Lung (tissue), 13 donors: ENCODE measurements around the gene TET1. TPM values are rescaled to one million over a fixed set of nuclear protein-coding genes. Genes with fewer than 3 reads are reported as not detected.
"Not testable (repeated sequence)": the region's sequence is repeated elsewhere in the genome, so short reads cannot be mapped to it uniquely, and the experiment has no call there.

ENCODE experiments used
- ATAC-seq: fragments of 200-7000 bp; cut with Tn5 transposase; one replicate; pipeline ENCODE4 v1.9.1; 2020; ENCODE audit warnings: moderate number of reproducible peaks; ENCODE audit not compliant: insufficient read depth, low FRiP score
- DNase-seq, 3 donors: peaks; one replicate each; pipeline ENCODE4 v3.0.0-alpha.2; 2013 to 2017
- H3K27ac ChIP-seq, 2 donors: one replicate each; pipeline ENCODE4 v1.5.1; 2013; ENCODE audit warnings: mild to moderate bottlenecking in 2 of 2, moderate library complexity in 2 of 2, control low read depth in 1 of 2, inconsistent platforms in 1 of 2, low read depth in 1 of 2, low read length in 1 of 2
- H3K27me3 ChIP-seq, 3 donors: one replicate each; pipeline ENCODE4 v1.5.1; 2013; ENCODE audit warnings: low read length in 2 of 3; ENCODE audit not compliant: control insufficient read depth in 3 of 3, insufficient read depth in 3 of 3
- H3K36me3 ChIP-seq, 4 donors: one replicate each; pipeline ENCODE4 v1.5.1; 2013; ENCODE audit warnings: low read length in 4 of 4, mild to moderate bottlenecking in 1 of 4, moderate library complexity in 1 of 4; ENCODE audit not compliant: control insufficient read depth in 4 of 4, insufficient read depth in 4 of 4
- H3K4me1 ChIP-seq, 5 donors: one replicate each; pipeline ENCODE4 v1.5.1; 2013; ENCODE audit warnings: low read length in 5 of 5, mild to moderate bottlenecking in 2 of 5, moderate library complexity in 1 of 5; ENCODE audit not compliant: control insufficient read depth in 5 of 5, insufficient read depth in 5 of 5
- H3K4me3 ChIP-seq: one replicate; pipeline ENCODE4 v1.5.1; 2013; ENCODE audit warnings: mild to moderate bottlenecking, control low read depth, moderate library complexity
- H3K9ac ChIP-seq, 2 donors: one replicate each; pipeline ENCODE4 v1.5.1; 2013; ENCODE audit warnings: low read length in 2 of 2, control low read depth in 1 of 2; ENCODE audit not compliant: insufficient read depth in 1 of 2
- H3K9me3 ChIP-seq, 4 donors: one replicate each; pipeline ENCODE4 v1.5.1; 2013; ENCODE audit warnings: low read length in 3 of 4, mild to moderate bottlenecking in 1 of 4, moderate library complexity in 1 of 4; ENCODE audit not compliant: control insufficient read depth in 4 of 4, insufficient read depth in 3 of 4
- WGBS, 2 donors: extraction: QIAGEN DNeasy Blood & Tissue Kit; methylation state at CpG; one replicate each; pipeline ENCODE4 v1.1.7; 2013; 5-methylcytosine and 5-hydroxymethylcytosine counted together
- polyA plus RNA-seq, 2 donors: library from polyadenylated mRNA; stranded (reverse); fragments of 200-250 nt; gene quantifications; one replicate each; pipeline ENCODE4 v1.2.1, GENCODE V29; 2013
- small RNA-seq: library from RNA; depleted of rRNA; stranded (forward); fragments of <200 nt; gene quantifications from one replicate; pipeline ENCODE3, GENCODE V24; 2014; ENCODE audit warnings: low replicate concordance
- total RNA-seq, 2 donors: library from RNA; depleted of rRNA in 1 of 2; stranded (reverse); fragments of >200 nt in 1 of 2; gene quantifications; one replicate each; pipeline ENCODE4 v1.2.1, GENCODE V29; 2014 to 2021
- TF ChIP-seq, protein P1 (sequence below): IDR thresholded peaks from 2 replicates; pipeline ENCODE4 v1.5.1; 2012; ENCODE audit warnings: mild to moderate bottlenecking; ENCODE audit errors: control extremely low read depth, extremely low read depth
- donor health status: control.
- donor health status: control.
- donor health status: Bipolar disorder and iron deficiency.
- donor health status: healthy.
- donor health status: DM: yes; HTN: yes; CAD: no.

The TET1 gene
- total and polyA plus RNA-seq, 4 donors = 0.06 to 23.5 (median 0.73) TPM

DNA sequence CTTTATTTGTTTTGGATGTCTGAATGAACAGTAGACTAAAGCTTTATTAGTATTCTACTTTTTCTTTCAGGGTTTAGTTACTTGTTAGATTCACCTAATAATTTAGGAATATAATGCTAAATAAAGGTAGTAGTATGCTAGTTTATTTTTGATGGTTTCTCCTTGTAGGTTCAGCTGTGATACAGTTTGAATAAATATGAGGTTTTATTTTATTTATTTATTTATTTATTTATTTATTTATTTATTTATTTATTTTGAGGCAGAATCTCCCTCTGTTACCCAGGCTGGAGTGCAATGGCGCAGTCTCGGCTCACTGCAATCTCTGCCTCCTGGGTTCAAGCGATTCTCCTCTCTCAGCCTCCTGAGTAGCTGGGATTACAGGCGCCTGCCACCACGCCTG lies 180.5 kb downstream of the TET1 start:
- H3K9ac ChIP-seq, DNase-seq, H3K4me1 ChIP-seq, H3K27ac ChIP-seq, H3K9me3 ChIP-seq, ATAC-seq, H3K4me3 ChIP-seq, H3K27me3 ChIP-seq: not testable (repeated sequence)
- WGBS, 2 donors = 95 to 98% methylated on average over 5 of the region's 5 CpGs
- peaks cover 22 to 47% (median 37%) of the 10 kb centered on the region in 4 donors for H3K36me3 ChIP-seq

GRCh38 chr10:68742397-68742796 lies 182.3 kb downstream of the TET1 start:
- Histone ChIP-seq H3K9me3 (no peaks in the 10 kb centered on the region), H3K9ac (no peak overlapping the region), H3K36me3 (peaks cover 25 to 47% (median 32%) of the 10 kb centered on the region in 4 donors), H3K4me1 (no peaks in the 10 kb centered on the region), H3K27ac (no peak overlapping the region), H3K4me3 (no peak overlapping the region), H3K27me3 (no peaks in the 10 kb centered on the region)
- ATAC-seq (no peak), DNase-seq (no peak)
- TF ChIP-seq, protein P1, sequence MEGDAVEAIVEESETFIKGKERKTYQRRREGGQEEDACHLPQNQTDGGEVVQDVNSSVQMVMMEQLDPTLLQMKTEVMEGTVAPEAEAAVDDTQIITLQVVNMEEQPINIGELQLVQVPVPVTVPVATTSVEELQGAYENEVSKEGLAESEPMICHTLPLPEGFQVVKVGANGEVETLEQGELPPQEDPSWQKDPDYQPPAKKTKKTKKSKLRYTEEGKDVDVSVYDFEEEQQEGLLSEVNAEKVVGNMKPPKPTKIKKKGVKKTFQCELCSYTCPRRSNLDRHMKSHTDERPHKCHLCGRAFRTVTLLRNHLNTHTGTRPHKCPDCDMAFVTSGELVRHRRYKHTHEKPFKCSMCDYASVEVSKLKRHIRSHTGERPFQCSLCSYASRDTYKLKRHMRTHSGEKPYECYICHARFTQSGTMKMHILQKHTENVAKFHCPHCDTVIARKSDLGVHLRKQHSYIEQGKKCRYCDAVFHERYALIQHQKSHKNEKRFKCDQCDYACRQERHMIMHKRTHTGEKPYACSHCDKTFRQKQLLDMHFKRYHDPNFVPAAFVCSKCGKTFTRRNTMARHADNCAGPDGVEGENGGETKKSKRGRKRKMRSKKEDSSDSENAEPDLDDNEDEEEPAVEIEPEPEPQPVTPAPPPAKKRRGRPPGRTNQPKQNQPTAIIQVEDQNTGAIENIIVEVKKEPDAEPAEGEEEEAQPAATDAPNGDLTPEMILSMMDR = no peak
- WGBS, 2 donors = 79 to 87% methylated on average over 6 of the region's 6 CpGs

Small RNAs within 50 kb of the gene (small RNA-seq; reads per million reads assigned to genes)
- not detected for gene RF00019

Other genes starting within 250 kb of the TET1 start
- 100 to 1,000 TPM in 1 of 2 donors, 10 to 100 TPM in 1; 78.0 to 111 TPM for gene HNRNPH3, start 228.3 kb upstream of the TET1 start, total RNA-seq
- 100 to 1,000 TPM; 100 to 128 TPM for gene HNRNPH3, start 228.3 kb upstream of the TET1 start, polyA plus RNA-seq
- gene PBLD, start 227.4 kb upstream of the TET1 start, total RNA-seq = 10 to 100 TPM in 1 of 2 donors, 1 to 10 TPM in 1; 4.8 to 12.5 TPM
- 1 to 10 TPM; 1.2 to 1.4 TPM for gene PBLD, start 227.4 kb upstream of the TET1 start, polyA plus RNA-seq
- 10 to 100 TPM; 19.1 to 55.3 TPM for gene RUFY2, start 153.1 kb upstream of the TET1 start, total RNA-seq
- 1 to 10 TPM; 4.2 to 7.8 TPM for gene RUFY2, start 153.1 kb upstream of the TET1 start, polyA plus RNA-seq
- gene DNA2, start 88.4 kb upstream of the TET1 start, total RNA-seq = 1 to 10 TPM; 2.5 to 6.2 TPM
- 1 to 10 TPM; 1.5 to 3.5 TPM for gene DNA2, start 88.4 kb upstream of the TET1 start, polyA plus RNA-seq
- 10 to 100 TPM; 23.4 to 34.0 TPM for gene SLC25A16, start 32.8 kb upstream of the TET1 start, total RNA-seq
- gene SLC25A16, start 32.8 kb upstream of the TET1 start, polyA plus RNA-seq = 10 to 100 TPM in 1 of 2 donors, 1 to 10 TPM in 1; 7.5 to 26.1 TPM
- 10 to 100 TPM; 47.4 to 65.0 TPM for gene CCAR1, start 160.9 kb downstream of the TET1 start, total RNA-seq
- 10 to 100 TPM; 18.6 to 56.2 TPM for gene CCAR1, start 160.9 kb downstream of the TET1 start, polyA plus RNA-seq